ENCODE measurements around the gene MICB. TPM values are rescaled to one million over a fixed set of nuclear protein-coding genes. Genes with fewer than 3 reads are reported as not detected.

Gene MICB
- total and polyA plus RNA-seq, 2 of the 8 experiments (the other 6 are each of a cell fraction or from before 2014, with no cell fraction given): 16.2 to 25.3 TPM

DNA sequence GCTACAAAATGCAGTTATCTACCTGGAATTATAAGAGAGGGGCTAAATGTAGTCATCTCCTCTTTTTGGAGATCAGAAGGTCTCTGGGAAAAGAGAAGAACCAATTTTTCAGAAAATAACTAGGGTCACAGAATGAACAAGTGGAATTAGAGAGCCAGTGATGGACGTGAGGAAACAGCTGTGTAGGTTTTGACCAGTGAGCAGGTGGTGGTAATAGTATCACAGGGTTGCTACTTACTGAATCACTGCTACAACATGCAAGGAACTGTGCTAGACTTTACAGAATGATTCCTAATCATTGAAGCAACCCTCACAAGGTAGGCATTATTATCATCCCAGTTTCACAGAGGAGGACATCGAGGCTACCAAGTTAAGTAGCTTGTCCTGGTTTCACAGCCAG, 46.7 kb downstream of the MICB start:
- H3K27me3 ChIP-seq (replicated peaks in 1 of 4; ENCODE audit: control insufficient read depth in 3 of 4, extremely low read depth in 1 of 4, insufficient read depth in 3 of 4, low read length in 3 of 4): no peaks in the 10 kb centered on the region
- WGBS, 2 experiments (ENCODE audit: extremely low coverage in 1 of 2, insufficient coverage in 1 of 2, insufficient read length in 1 of 2, insufficient replicate concordance in 2 of 2, low coverage in 1 of 2, low lambda C conversion rate in 2 of 2, missing lambda C conversion rate in 1 of 2): 73% methylated on average over 2 of the region's 2 CpGs; no CpG with 5 or more reads in 1 of the 2 experiments
- ChIA-PET POLR2A (ENCODE audit: partially characterized antibody) (interaction anchor here (4.8 to 18.4 kb wide), 5 partner anchors 14 to 108 kb away, joined by 37 to 428 read pairs (median 99); partner anchors contain the start of genes BAG6, MCCD1, MICB and NCR3), CTCF (ENCODE audit: partially characterized antibody) (interaction anchor here (10.6 to 24.7 kb wide), 2 partner anchors 39 to 57 kb away, joined by 254 to 613 read pairs; partner anchors contain the start of genes LST1, LTB and NCR3)
- H3K79me2 ChIP-seq (ENCODE audit: control insufficient read depth in 1 of 2, insufficient read depth in 2 of 2, low read length in 2 of 2): peaks cover 18 to 36% of the 10 kb centered on the region in 2 experiments
- H3K23ac ChIP-seq (ENCODE audit: insufficient read length): no peak overlapping the region
- no peak overlapping the region for H4K5ac ChIP-seq (ENCODE audit: insufficient read length, low read depth, low read length)
- H3K4me2 ChIP-seq (ENCODE audit: insufficient read depth in 1 of 2, low read depth in 2 of 2, low read length in 2 of 2): no peak overlapping the region
- peaks cover 5 to 13% (median 7%) of the 10 kb centered on the region in 4 experiments; a peak in 7 of 8 replicates for H3K36me3 ChIP-seq (ENCODE audit: control insufficient read depth in 2 of 4, insufficient read depth in 4 of 4, low read length in 3 of 4)
- H3K18ac ChIP-seq (ENCODE audit: extremely low read depth, low read length): no peak overlapping the region
- no peak overlapping the region for H2BK120ac ChIP-seq (replicated peaks; ENCODE audit: low read depth, low read length)
- no peak overlapping the region for H3K4me3 ChIP-seq (ENCODE audit: extremely low read depth in 1 of 4, insufficient read depth in 2 of 4, low read depth in 3 of 4, low read length in 4 of 4)
- no peaks in the 10 kb centered on the region for H3K9me3 ChIP-seq (ENCODE audit: insufficient read depth in 2 of 2, low read depth in 1 of 2, low read length in 1 of 2)
- no peak overlapping the region for H2AK5ac ChIP-seq (ENCODE audit: low read depth, low read length)
- H3K4me1 ChIP-seq (replicated peaks in 1 of 4; ENCODE audit: control insufficient read depth in 3 of 4, insufficient read depth in 4 of 4, low read length in 3 of 4): peaks cover 4 to 14% (median 9%) of the 10 kb centered on the region in 4 experiments; a peak in 6 of 7 replicates
- no peak overlapping the region for H4K91ac ChIP-seq (replicated peaks; ENCODE audit: insufficient read length, low read length)
- no peak overlapping the region for H4K8ac ChIP-seq (ENCODE audit: extremely low read depth, insufficient read depth, low read length)
- H4K20me1 ChIP-seq (replicated peaks in 1 of 2; ENCODE audit: control insufficient read depth in 1 of 2, insufficient read depth in 2 of 2, low read length in 2 of 2): peaks cover 7 to 10% of the 10 kb centered on the region in 2 experiments
- no peaks in the 10 kb centered on the region; the same call in 1 of the 2 replicates for H3K79me1 ChIP-seq (ENCODE audit: low read depth, low read length)
- H3K56ac ChIP-seq (replicated peaks; ENCODE audit: insufficient read length, low read depth, low read length): no peak overlapping the region
- no peak overlapping the region for H3K14ac ChIP-seq (ENCODE audit: insufficient read length)
- no peak overlapping the region for H2BK20ac ChIP-seq (ENCODE audit: low read length)
- H3K4ac ChIP-seq (replicated peaks; ENCODE audit: insufficient read length, low read depth, low read length): no peak overlapping the region
- H2BK15ac ChIP-seq (ENCODE audit: low read length): no peak overlapping the region
- H3K27ac ChIP-seq (ENCODE audit: low read depth, low read length): no peak overlapping the region
- H3K23me2 ChIP-seq (ENCODE audit: low read depth, low read length): peaks cover 7% of the 10 kb centered on the region
- H3K9ac ChIP-seq (replicated peaks in 1 of 4; ENCODE audit: extremely low read depth in 1 of 4, low read depth in 3 of 4, low read length in 3 of 4): no peak overlapping the region
- H2BK12ac ChIP-seq (ENCODE audit: low read depth, low read length): no peak overlapping the region
- DNase-seq (ENCODE audit: low read depth in 1 of 2, low spot score in 2 of 2): no peak
- H2BK5ac ChIP-seq (ENCODE audit: low read depth, low read length): no peak overlapping the region
- no peak overlapping the region for H2AFZ ChIP-seq (ENCODE audit: low read length)
- no peak for FAIRE-seq
- no peak for TF ChIP-seq POLR2AphosphoS5 (IDR thresholded peaks at IDR 0.05; ENCODE audit: low read depth, low read length)
- TF ChIP-seq BRCA1 (IDR thresholded peaks at IDR 0.05; ENCODE audit: low read depth, low read length): no peak
- TF ChIP-seq BACH1 (IDR thresholded peaks at IDR 0.05; ENCODE audit: low read length): no peak
- no peak for TF ChIP-seq CTBP2 (IDR thresholded peaks at IDR 0.05; ENCODE audit: borderline replicate concordance, insufficient read depth, insufficient read length, low read length)
- TF ChIP-seq, protein P1, sequence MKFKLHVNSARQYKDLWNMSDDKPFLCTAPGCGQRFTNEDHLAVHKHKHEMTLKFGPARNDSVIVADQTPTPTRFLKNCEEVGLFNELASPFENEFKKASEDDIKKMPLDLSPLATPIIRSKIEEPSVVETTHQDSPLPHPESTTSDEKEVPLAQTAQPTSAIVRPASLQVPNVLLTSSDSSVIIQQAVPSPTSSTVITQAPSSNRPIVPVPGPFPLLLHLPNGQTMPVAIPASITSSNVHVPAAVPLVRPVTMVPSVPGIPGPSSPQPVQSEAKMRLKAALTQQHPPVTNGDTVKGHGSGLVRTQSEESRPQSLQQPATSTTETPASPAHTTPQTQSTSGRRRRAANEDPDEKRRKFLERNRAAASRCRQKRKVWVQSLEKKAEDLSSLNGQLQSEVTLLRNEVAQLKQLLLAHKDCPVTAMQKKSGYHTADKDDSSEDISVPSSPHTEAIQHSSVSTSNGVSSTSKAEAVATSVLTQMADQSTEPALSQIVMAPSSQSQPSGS (IDR thresholded peaks at IDR 0.05; ENCODE audit: low read length): no peak
